Measurements from ENCODE around the gene PDE3B. TPM values are rescaled to one million over a fixed set of nuclear protein-coding genes. Genes with fewer than 3 reads are reported as not detected.
A peak's percentile ranks its signal among the peaks of the same experiment; 100 is the strongest.
"Not testable (repeated sequence)": the region's sequence is repeated elsewhere in the genome, so short reads cannot be mapped to it uniquely, and the experiment has no call there.

PDE3B gene
- total and polyA plus RNA-seq, 9 donors: 1.2 to 2.9 (median 2.2) TPM

DNA sequence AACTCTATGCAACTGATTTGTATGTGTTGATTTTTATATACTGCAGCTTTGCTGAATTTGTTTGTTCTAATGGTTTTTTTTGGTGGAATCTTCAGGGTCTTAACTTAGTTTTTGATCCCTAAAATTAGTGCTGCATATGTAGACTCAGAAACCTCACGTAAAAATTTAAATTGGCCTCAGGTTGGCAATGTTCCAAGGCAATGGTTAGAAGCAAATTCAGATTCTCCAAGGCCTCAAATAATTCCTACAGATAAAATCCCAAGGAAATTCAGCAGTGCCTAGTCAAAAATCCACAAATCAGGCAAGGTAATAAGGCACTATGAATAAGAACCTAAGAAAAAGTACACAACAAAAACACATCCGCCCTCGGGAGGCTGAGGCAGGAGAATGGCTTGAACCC lies 9.5 kb downstream of the PDE3B start:
- DNase-seq: no peak
- Histone ChIP-seq H3K9me3 (replicated peaks; ENCODE audit: control insufficient read depth, low read depth, low read length) (no peaks in the 10 kb centered on the region), H3K4me3 (ENCODE audit: low read length) (no peak overlapping the region), H3K4me1 (ENCODE audit: control insufficient read depth, insufficient read depth, low read length) (no peaks in the 10 kb centered on the region), H3K27me3 (ENCODE audit: control insufficient read depth, insufficient read depth, low read length) (no peaks in the 10 kb centered on the region), H3K27ac (ENCODE audit: low read length) (no peak overlapping the region), H3K36me3 (ENCODE audit: control insufficient read depth, insufficient read depth, low read length) (no peaks in the 10 kb centered on the region)
- 50% methylated on average over 1 of the region's 3 CpGs for WGBS (ENCODE audit: insufficient coverage)

DNA sequence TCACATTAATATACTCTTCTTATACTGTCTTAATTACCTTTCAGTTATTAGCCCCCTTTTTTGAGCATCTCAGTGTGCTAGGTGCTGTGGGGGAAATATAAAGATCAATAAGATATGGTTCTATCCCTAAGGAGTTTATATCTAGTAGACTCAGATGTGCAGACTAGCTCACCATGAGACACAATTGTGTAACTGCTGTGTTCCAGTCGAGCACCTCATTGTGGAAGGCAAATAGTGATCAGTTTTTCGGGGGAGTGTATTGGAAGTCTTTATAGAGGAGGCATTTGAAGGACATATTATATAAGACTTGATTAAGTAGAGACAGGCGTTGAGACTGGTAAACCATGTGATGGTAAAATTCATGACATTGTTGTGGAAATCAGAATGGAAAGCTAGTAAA lies 11.8 kb downstream of the PDE3B start:
- DNase-seq: no peak
- Histone ChIP-seq H3K36me3 (ENCODE audit: control insufficient read depth, insufficient read depth, low read length) (no peaks in the 10 kb centered on the region), H3K9me3 (replicated peaks; ENCODE audit: control insufficient read depth, low read depth, low read length) (no peaks in the 10 kb centered on the region), H3K4me1 (ENCODE audit: control insufficient read depth, insufficient read depth, low read length) (no peaks in the 10 kb centered on the region), H3K27ac (ENCODE audit: low read length) (no peak overlapping the region), H3K4me3 (ENCODE audit: low read length) (no peak overlapping the region), H3K27me3 (ENCODE audit: control insufficient read depth, insufficient read depth, low read length) (no peaks in the 10 kb centered on the region)
- WGBS (ENCODE audit: insufficient coverage): 100% methylated on average over 1 of the region's 3 CpGs

DNA sequence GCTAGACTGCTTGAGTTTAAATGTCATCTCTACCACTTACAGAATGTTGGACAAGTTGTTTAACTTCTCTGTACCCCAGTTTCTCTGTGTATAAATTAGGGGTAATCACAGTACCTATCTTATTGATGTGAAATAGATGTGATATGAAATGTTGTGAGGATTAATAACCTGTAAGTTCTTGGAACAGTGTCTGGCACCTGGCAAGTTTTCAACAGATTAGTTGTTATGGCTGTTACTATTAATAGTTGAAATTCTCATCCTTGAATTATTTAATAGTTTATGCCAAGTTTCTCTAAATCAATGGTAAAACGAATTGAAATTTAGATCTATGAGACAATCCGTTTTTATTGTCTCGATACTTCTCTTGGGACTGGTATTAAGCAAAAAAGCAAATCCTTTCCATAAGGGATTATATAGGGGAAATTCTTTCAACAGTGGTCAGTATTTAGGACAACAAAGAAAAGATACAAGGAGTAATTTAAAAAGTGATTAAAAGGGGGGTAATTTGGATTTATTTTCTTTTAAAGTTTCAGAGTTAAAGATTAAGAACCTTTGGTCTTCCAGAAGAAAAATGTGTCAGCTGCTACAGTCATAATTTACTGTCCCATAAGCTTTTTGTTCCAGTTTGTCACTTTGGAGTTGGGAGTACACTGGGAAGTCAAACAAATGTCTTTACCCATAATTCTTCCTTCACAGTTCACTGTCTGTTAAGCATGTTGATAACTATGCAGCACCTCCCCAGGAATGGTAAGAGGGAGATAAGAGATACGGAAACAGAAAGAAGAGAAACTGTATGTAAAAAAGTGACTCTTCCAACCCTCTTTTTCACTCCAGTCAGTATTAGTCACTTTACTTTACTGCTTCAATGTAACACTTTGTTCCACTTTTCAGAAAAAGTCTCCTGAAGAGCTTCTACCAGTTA lies 13.2 kb downstream of the PDE3B start:
- no peak overlapping the region for H3K27ac ChIP-seq (ENCODE audit: low read length)
- WGBS (ENCODE audit: insufficient coverage): no CpG with 5 or more reads among the region's 4 CpGs
- no peaks in the 10 kb centered on the region for H3K36me3 ChIP-seq (ENCODE audit: control insufficient read depth, insufficient read depth, low read length)
- H3K4me1 ChIP-seq (ENCODE audit: control insufficient read depth, insufficient read depth, low read length): no peaks in the 10 kb centered on the region
- no peaks in the 10 kb centered on the region for H3K27me3 ChIP-seq (ENCODE audit: control insufficient read depth, insufficient read depth, low read length)
- H3K4me3 ChIP-seq (ENCODE audit: low read length): no peak overlapping the region
- no peaks in the 10 kb centered on the region for H3K9me3 ChIP-seq (replicated peaks; ENCODE audit: control insufficient read depth, low read depth, low read length)
- peak; percentile 1 for DNase-seq

DNA sequence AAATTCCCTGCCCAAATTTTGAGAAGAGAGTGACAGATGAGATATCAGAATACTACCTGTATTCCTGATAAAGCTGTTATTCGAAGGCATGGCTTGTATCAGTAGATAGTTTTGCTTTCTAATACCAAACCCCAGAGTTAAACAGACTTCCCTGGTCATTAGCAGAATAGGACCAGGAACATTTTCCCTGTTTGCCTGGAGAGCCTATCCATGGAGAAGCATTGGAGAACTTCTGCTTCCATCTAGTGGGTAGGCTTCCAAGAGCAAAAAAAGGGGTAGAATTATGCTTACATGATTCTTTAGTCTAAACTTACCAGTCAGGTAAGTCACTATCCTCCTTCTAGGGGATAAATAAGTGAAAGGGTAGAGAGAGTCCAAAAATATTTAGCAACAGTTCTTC lies 14.2 kb downstream of the PDE3B start:
- no peak for DNase-seq
- no peak overlapping the region for H3K27ac ChIP-seq (ENCODE audit: low read length)
- no peaks in the 10 kb centered on the region for H3K4me1 ChIP-seq (ENCODE audit: control insufficient read depth, insufficient read depth, low read length)
- H3K36me3 ChIP-seq (ENCODE audit: control insufficient read depth, insufficient read depth, low read length): no peaks in the 10 kb centered on the region
- WGBS (ENCODE audit: insufficient coverage): no CpG with 5 or more reads among the region's 1 CpG
- H3K4me3 ChIP-seq (ENCODE audit: low read length): no peak overlapping the region
- no peaks in the 10 kb centered on the region for H3K9me3 ChIP-seq (replicated peaks; ENCODE audit: control insufficient read depth, low read depth, low read length)
- no peaks in the 10 kb centered on the region for H3K27me3 ChIP-seq (ENCODE audit: control insufficient read depth, insufficient read depth, low read length)

DNA sequence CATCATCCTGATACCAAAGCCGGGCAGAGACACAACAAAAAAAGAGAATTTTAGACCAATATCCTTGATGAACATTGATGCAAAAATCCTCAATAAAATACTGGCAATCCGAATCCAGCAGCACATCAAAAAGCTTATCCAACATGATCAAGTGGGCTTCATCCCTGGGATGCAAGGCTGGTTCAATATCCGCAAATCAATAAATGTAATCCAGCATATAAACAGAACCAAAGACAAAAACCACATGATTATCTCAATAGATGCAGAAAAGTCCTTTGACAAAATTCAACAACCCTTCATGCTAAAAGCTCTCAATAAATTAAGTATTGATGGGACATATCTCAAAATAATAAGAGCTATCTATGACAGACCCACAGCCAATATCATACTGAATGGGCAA lies 21.3 kb downstream of the PDE3B start:
- not testable (repeated sequence) for H3K4me3 ChIP-seq (ENCODE audit: low read length); DNase-seq
- WGBS (ENCODE audit: insufficient coverage): no CpG with 5 or more reads among the region's 3 CpGs

DNA sequence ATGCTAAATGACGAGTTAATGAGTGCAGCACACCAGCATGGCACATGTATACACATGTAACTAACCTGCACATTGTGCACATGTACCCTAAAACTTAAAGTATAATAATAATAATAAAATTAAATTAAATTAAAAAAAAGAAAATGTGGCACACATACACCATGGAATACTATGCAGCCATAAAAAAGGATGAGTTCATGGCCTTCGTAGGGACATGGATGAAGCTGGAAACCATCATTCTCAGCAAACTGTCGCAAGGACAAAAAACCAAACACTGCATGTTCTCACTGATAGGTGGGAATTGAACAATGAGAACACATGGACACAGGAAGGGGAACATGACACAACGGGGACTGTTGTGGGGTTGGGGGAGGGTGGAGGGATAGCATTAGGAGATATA lies 23.7 kb downstream of the PDE3B start:
- DNase-seq; H3K4me3 ChIP-seq (ENCODE audit: low read length); H3K36me3 ChIP-seq (ENCODE audit: control insufficient read depth, insufficient read depth, low read length); H3K27ac ChIP-seq (ENCODE audit: low read length); H3K4me1 ChIP-seq (ENCODE audit: control insufficient read depth, insufficient read depth, low read length); H3K27me3 ChIP-seq (ENCODE audit: control insufficient read depth, insufficient read depth, low read length); H3K9me3 ChIP-seq (replicated peaks; ENCODE audit: control insufficient read depth, low read depth, low read length): not testable (repeated sequence)
- WGBS (ENCODE audit: insufficient coverage): 100% methylated on average over 1 of the region's 4 CpGs

More for the DNA sequence above, 21.3 kb downstream of the PDE3B start:
- H3K27me3 ChIP-seq (ENCODE audit: control insufficient read depth, insufficient read depth, low read length); H3K9me3 ChIP-seq (replicated peaks; ENCODE audit: control insufficient read depth, low read depth, low read length); H3K36me3 ChIP-seq (ENCODE audit: control insufficient read depth, insufficient read depth, low read length); H3K27ac ChIP-seq (ENCODE audit: low read length); H3K4me1 ChIP-seq (ENCODE audit: control insufficient read depth, insufficient read depth, low read length): not testable (repeated sequence)

DNA sequence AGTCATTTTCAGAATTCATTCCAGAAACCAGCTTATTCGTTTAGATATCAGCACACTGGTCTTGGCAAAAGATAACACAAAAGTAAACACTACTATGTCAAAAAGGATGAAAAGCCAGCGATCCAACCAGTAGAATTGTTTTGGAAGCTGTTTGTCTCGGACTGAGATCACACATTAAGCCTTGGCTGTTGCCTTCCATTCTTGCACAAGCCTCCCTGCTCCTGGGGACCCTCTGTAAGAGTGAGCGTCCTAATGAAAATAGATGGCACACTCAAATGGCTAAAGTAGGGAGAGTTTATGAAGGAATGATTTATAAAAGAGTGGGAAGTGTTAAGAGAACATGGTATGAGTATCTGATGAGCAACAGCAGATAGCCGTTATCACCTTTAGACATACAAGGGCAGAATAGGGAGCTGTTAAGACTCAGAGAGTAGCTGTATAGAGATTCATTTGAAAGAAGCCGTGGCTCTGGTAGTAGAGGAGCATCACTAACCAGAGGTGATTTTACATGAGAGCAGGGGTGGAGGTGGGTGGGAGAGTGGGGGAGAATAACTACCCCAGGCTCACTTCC lies 25.2 kb downstream of the PDE3B start:
- 93% methylated on average over 2 of the region's 6 CpGs for WGBS (ENCODE audit: insufficient coverage)
- no peak for DNase-seq
- H3K27ac ChIP-seq (ENCODE audit: low read length): no peak overlapping the region

DNA sequence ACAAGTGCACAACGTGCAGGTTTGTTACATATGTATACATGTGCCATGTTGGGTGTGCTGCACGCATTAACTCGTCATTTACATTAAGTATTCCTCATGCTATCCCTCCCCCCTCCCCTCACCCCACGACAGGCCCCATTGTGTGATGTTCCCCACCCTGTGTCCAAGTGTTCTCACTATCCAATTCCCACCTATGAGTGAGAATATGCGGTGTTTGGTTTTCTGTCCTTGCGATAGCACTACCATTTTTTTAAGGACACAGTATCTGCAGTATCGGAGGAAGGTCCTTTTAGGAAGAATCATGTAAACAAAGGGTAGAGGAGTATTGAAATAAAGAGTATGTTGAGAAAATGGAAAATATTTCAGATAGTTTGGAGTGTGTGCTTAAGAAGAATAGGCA lies 25.9 kb downstream of the PDE3B start:
- Histone ChIP-seq H3K27ac (ENCODE audit: low read length) (no peak overlapping the region), H3K36me3 (ENCODE audit: control insufficient read depth, insufficient read depth, low read length) (no peaks in the 10 kb centered on the region), H3K4me3 (ENCODE audit: low read length) (no peak overlapping the region), H3K4me1 (ENCODE audit: control insufficient read depth, insufficient read depth, low read length) (no peaks in the 10 kb centered on the region), H3K27me3 (ENCODE audit: control insufficient read depth, insufficient read depth, low read length) (no peaks in the 10 kb centered on the region), H3K9me3 (replicated peaks; ENCODE audit: control insufficient read depth, low read depth, low read length) (no peaks in the 10 kb centered on the region)
- DNase-seq: no peak
- whole genome bisulfite sequencing (ENCODE audit: insufficient coverage): 20% methylated on average over 1 of the region's 7 CpGs

More for the DNA sequence above, 25.2 kb downstream of the PDE3B start:
- Histone ChIP-seq H3K27me3 (ENCODE audit: control insufficient read depth, insufficient read depth, low read length) (no peaks in the 10 kb centered on the region), H3K36me3 (ENCODE audit: control insufficient read depth, insufficient read depth, low read length) (no peaks in the 10 kb centered on the region), H3K4me3 (ENCODE audit: low read length) (no peak overlapping the region), H3K9me3 (replicated peaks; ENCODE audit: control insufficient read depth, low read depth, low read length) (no peaks in the 10 kb centered on the region), H3K4me1 (ENCODE audit: control insufficient read depth, insufficient read depth, low read length) (no peaks in the 10 kb centered on the region)

DNA sequence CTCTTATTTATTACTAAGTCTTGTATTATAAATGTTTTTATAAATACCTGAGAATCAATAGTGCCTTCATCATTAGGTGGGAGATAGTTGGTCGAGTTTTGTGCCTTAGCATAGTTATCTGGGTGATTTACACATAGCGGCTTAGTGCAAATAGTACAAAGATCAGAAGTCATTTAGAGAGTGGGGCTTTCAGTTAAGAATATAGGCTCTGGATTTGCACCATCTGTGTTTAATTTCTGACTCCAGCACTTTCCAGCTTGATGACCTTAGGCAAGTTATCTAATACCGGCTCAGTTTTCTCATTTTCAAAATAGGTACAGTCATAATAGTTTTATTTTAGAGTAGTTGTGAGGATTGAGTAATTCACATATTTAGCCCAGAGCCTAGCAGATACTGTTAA lies 26.4 kb downstream of the PDE3B start:
- H3K27ac ChIP-seq (ENCODE audit: low read length): no peak overlapping the region
- WGBS (ENCODE audit: insufficient coverage): no CpG with 5 or more reads among the region's 3 CpGs
- H3K4me1 ChIP-seq (ENCODE audit: control insufficient read depth, insufficient read depth, low read length): no peaks in the 10 kb centered on the region
- H3K4me3 ChIP-seq (ENCODE audit: low read length): no peak overlapping the region
- DNase-seq: no peak
- H3K9me3 ChIP-seq (replicated peaks; ENCODE audit: control insufficient read depth, low read depth, low read length): no peaks in the 10 kb centered on the region
- H3K27me3 ChIP-seq (ENCODE audit: control insufficient read depth, insufficient read depth, low read length): no peaks in the 10 kb centered on the region
- H3K36me3 ChIP-seq (ENCODE audit: control insufficient read depth, insufficient read depth, low read length): no peaks in the 10 kb centered on the region

DNA sequence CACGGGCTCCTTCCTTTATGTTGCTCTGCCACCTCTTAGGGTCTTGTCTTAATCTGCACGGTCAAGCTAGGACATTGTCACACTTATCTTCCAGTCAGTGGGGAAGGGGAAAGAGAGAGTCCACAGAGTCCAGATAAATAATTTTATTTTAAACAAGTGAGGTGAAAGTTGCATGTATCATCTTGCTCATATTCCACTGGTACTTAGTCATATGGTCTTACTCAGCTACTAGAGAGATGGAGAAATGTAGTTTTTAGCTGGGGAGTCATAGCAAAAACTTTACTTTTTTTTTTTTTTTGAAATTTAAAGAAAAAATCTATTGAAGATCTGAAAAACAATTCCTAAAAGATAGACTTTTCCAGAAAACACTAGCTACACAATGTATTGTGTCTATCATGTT lies 29.0 kb downstream of the PDE3B start:
- no peak overlapping the region for H3K27ac ChIP-seq (ENCODE audit: low read length)
- no peak for DNase-seq
- H3K36me3 ChIP-seq (ENCODE audit: control insufficient read depth, insufficient read depth, low read length): no peaks in the 10 kb centered on the region
- no peaks in the 10 kb centered on the region for H3K9me3 ChIP-seq (replicated peaks; ENCODE audit: control insufficient read depth, low read depth, low read length)
- no peaks in the 10 kb centered on the region for H3K4me1 ChIP-seq (ENCODE audit: control insufficient read depth, insufficient read depth, low read length)
- no peaks in the 10 kb centered on the region for H3K27me3 ChIP-seq (ENCODE audit: control insufficient read depth, insufficient read depth, low read length)
- H3K4me3 ChIP-seq (ENCODE audit: low read length): no peak overlapping the region
- WGBS (ENCODE audit: insufficient coverage): no CpG with 5 or more reads among the region's 2 CpGs
